ENCODE measurements around the gene TYROBP.
"Not testable (repeated sequence)": the region's sequence is repeated elsewhere in the genome, so short reads cannot be mapped to it uniquely, and the experiment has no call there.

The TYROBP gene

DNA sequence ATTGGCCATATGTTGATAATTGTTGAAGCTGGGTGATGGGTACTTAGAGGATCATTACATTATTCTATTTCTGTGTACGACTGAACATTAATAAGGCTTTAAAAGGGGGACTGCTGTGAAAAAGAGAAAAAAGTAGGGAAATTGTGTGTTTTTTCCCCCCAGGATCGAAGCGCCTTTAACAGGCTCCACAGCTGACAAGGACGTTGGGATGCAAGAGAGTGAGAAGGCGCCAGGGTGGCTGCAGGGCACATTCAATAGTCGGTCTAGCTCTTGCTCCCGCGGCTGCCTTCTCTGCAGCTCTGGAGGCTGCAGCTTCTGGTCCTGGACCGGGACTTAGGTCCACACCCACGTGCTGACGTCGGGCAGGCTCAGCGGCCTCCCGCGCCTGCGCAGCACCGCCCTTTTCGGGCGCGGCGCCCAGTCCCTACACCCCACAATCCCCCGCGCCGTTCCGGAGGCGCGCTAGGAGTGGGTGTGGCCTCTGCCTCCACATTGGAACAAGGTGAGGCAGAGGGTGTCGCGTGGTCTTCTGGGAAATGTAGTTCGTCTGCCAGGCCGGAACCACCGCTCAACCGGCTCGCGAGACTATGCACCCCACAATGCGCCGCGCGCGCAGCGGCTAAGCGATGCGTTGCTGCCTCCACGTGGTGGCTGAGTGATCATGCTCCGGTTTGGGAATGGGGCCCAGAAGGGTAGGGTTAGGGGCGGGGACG lies 23.2 kb upstream of the TYROBP start:
- peak; percentile 98 for DNase-seq

DNA sequence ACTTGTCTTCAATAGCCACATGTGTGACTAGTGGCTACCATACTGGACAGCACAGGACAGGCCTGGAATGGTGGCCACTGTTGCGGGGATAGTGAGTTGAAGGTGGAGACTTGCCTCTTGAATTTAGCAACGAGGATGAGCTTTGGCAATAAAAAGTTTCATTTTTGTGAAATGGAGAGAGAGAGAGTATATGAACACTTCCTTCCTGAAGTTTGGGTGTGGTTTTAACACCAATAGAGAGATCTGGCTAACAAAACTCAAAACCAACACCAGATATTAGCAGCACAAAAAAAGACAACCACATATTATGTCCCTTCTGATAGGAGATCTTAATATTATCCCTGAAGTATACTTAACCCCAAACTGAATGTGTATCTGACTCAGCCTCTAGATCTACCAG lies 21.8 kb upstream of the TYROBP start:
- no peak for DNase-seq

DNA sequence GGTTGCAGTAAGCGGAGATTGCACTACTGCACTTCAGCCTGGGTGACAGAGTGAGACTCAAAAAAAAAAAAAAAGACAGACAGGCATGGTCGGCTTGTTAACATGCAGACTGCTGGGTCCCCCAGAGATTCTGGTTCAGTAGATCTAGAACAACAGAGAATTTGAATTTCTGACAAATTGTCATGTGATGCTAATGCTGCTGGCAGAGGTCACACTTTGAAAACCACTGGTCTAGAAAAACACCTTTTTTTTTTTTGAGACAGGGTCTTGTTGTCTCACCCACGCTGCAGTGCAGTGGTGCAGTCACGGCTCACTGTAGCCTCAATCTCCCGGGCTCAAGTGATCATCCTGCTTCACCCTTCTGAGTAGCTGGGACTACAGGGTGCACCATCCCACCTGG lies 20.4 kb upstream of the TYROBP start:
- DNase-seq = no peak

DNA sequence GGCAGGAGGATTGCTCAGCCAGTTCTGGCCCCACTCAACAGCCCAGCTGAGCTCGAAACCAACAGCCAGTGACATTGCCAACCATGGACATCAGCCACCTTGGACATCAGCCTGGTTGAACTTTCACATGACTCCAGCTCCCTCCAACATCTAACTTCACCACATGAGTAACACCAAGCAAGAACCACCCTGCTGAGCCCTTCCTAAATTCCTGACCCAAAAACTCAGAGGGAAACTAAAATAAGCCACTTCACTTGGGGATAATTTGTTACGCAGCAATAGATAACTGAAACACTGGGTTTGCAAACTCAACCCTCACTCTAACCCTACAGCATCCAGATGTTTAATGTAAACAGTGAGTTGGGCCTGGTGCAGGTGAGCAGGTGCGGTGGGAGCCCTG lies 17.4 kb upstream of the TYROBP start:
- no peak for DNase-seq

DNA sequence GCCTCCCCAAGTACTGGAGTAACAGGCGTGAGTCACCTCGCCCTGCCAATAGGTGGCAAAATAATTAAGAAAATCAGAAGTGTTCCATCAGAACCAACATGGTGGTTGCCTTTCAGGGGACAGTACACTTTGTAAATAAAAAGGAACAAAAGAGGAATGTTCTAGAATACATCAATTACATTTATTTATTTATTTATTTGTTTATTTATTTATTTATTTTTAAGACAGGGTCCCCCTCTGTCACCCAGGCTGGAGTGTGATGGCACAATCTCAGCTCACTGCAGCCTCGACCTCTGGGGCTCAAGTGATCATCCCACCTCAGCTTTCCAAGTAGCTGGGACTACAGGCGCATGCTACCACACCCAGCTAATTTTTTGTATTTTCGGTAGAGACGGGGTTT lies 12.9 kb upstream of the TYROBP start:
- no peak for DNase-seq

DNA sequence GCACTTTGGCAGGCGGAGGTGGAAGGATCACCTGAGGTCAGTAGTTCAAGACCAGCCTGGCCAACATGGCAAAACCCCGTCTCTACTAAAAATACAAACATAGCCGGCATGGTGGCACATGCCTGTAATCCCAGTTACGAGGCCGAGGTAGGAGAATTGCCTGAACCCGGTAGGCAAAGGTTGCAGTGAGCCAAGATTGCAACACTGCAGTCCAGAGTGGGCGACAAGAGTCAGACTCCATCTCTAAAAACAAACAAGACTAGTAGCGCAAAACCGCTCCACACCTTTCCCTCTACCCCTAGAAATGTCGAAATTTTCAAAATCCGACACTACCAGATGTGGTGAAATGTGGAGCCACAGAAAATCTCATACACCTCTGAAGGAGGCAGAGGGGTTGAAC lies 11.2 kb upstream of the TYROBP start:
- DNase-seq = no peak

DNA sequence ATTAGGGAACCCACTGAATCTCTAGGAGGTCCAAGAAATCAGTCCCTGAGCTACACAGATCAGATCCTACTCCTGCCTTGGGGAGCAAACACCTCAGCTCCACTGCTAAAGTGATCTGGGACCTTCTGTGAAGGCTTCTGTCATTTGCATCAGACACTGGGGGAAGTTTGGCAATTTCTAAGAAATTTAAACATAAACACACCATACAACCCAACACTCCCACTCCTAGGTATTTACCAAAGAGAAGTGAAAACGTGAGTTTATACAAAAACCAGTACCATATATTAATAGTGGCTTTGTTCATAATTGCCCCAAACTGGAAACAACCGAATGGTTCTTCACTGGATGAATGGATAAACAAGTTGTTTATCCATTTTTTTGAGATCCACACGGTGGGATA lies 7.3 kb upstream of the TYROBP start:
- no peak for DNase-seq

DNA sequence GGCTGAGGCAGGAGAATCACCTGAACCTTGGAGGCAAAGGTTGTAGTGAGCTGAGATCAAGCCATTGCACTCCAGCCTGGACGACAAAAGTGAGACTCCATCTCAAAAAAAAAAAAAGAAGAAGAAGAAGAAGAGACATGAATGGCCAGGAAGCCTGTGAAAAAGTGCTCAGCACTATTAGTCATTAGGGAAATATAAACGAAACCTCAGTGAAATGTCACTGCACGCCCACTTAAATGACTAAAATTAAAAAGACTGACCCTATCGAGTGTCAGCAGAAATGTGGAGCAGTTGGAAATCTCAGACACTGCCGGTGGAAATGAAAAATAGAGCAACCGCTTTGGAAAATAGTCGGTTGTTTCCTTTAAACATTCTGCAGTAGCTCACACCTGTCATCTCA lies 5.5 kb upstream of the TYROBP start:
- DNase-seq = no peak

DNA sequence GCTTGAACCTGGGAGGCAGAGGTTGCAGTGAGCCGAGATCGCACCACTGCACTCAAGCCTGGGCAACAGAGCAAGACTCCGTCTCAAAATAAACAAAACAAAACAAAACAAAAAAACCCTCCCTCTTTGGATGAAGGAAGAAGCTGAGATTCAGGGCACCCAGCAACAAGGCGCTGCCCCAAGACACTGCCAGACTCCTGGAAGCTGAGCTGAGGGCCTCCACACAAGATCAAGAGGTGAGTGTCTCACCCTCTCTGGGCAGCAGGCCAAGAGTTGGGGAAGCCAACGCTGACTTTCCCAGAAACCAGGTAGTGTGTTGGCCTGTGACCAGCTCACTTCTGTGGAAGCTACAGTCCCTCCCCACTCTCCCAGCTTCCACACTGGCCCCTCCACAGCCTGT lies 3.7 kb upstream of the TYROBP start:
- DNase-seq = peak; percentile 58

DNA sequence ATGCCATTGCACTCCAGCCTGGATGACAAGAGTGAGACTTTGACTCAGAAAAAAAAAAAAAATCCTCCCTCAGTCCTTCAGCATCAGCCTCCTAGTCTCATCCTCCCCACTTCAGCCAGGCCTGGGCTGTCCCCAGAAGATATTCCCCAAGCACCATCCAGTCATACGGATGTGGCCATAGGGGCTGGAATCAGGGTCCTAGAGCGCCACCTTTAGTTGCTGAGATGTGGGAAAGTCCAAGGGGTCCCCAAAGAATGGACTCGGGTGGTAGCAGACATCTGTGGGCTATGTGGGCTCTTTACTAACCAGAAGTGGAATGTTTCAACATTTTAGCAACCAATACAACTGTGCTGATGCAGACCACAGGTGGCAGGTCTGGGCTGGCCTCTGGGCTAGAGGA lies 3.1 kb upstream of the TYROBP start:
- no peak for DNase-seq

DNA sequence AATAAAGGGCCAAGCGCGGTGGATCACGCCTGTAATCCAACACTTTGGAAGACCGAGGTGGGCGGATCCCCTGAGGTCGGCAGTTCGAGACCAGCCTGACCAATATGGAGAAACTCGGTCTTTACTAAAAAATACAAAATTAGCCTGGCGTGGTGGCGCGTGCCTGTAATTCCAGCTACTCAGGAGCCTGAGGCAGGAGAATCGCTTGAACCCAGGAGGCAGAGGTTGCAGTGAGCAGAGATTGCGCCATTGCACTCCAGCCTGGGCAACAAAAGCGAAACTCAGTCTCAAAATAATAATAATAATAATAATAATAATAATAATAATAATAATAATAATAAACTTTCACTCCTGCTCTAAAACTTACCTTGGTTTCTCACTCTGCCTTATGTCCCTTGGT lies 2.3 kb upstream of the TYROBP start:
- DNase-seq = not testable (repeated sequence)

DNA sequence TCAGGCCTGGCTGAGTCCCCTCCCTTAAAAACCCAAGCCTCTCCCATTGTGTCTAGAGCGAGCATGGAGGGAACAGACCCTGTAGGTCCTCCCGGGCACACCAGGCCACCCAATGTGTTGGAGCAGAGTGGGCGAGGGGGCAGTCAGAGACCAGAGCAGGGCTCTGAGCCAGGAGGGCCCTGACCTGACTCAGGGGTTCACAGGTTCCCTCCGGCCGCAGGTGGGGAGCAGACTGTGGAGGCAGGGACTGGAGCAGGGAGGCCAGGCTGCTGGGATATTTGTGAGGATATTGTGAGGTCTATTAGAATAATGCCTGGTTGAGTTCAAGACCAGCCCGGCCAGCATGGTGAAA lies 1.6 kb upstream of the TYROBP start:
- no peak for DNase-seq

DNA sequence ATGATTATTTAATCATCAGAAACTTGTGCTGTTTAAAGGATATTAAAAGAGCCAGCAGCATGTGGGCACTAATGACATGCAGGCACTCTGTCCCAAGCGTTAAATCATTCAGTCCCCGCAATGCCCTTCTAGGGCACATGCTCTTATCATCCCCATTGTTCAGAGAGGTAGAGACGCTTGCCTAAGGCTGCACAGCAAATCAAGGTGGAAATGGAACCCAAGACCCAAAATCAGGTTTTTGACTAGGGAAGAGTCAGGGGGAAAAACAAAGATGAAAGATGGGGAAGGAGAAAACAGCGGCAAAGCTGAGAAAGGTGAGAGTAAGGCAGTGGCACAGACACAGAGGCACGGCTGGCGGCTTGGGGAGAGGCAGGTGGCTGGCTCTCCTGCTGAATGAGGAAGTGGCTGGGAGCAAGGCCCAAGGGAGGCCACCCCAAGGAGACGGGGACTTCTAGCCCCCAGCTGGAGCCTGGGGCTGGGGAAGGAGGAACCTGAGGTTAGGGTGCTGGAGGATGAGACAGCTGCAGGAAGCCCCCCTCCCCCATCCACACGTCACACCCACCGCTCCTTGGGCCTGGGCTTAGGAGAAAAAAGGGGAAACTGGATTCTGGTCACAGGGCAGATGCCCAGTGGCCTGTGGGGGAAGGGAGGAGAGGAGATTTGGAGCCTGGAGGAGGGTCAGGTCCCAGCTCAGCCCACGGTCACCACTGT lies 1.0 kb upstream of the TYROBP start:
- no peak for DNase-seq

DNA sequence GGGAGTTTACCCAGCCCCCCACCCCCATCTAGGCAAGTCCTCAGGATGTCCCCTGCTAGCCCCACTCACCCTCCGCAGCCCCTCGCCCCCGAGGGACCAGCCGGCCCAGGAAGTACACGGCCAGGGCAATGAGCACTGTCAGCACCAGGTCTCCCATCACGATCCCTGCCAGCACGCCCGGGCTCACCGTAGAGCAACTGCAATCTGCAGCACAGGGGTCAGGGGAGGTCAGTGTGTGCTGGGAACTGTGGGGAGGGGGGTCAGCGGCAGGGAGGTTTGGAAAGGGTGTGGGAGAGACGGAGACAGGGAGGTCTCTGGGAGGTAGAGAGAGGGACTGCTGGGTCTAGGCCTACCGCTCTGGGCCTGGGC lies 734 bp downstream of the TYROBP start:
- DNase-seq = no peak

DNA sequence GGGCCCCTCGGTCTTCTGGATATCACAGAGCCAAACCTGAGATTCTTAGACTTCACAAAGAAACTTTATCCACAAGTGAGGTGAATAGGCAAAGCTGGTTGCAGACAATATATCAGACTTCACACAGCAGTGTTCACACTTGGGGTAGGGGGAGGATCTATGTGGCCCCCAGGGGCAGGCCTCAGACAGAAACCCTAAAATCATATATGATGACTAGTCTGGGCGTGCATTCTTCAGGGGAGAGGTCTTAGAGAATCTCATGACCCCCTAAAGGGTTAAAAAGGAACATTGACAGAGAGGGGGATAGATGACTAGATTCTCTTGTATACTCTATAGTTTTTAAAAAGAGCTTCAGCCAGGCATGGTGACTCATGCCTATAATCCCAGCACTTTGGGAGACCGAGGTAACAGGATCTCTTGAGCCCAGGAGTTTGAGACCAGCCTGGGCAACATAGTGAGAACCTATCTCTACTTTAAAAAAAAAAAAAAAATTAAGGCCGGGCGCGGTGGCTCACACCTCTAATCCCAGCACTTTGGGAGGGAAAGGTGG lies 2.8 kb downstream of the TYROBP start:
- DNase-seq = no peak

DNA sequence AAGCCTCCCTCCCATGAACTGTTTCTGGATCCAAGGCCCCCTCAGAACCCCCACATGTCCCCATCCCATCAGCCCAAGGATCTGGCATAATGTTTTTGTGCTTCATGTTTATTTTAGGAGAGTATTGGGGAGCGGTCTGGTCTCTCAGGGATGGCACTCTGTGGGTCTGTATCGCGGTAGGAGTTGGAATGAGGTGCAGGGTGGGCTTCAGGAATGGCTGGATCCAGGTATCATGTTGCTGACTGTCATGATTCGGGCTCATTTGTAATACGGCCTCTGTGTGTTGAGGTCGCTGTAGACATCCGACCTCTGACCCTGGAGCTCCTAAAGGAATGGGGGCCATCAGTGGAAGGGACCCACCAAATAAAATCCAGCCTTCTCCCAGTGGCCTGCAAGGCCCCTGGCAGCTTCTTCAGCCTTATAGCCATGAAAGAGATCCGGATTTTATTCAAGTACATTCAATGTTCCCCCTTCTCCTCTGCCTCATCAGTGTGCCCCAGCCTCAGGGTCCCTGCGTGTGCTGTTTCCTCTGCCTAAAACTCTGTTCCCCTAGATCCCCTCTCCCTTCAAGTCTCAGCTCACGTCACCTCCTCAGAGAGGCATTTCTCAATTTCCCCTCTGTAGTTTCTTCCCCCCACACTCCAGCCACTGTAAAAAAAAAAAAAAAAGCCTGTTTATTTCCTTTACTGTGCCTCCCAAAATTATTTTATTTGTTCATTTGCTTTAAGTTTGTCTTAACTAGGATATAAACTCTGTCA lies 3.6 kb downstream of the TYROBP start:
- no peak for DNase-seq

DNA sequence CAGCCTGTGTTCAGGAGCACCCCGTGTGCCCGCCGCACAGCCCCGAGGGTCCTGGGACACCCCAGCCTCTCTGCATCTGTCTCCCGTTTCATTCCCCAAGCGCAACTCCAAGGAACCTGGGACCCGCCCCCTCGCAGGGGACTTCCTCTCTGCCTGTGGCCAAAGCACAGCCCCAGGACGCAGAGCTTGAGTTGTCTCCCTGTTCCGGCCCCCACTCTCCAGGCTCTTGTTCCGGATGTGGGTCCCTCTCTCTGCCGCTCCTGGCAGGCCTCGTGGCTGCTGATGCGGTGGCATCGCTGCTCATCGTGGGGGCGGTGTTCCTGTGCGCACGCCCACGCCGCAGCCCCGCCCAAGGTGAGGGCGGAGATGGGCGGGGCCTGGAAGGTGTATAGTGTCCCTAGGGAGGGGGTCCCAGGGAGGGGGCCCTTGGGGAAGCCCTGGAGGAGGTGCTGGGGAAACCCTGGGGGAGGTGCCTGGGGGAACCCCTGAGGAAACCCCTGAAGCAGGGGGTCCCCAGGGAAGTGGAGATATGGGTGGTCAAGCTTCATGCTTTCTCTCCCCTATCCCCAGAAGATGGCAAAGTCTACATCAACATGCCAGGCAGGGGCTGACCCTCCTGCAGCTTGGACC lies 4.4 kb downstream of the TYROBP start:
- DNase-seq = no peak

DNA sequence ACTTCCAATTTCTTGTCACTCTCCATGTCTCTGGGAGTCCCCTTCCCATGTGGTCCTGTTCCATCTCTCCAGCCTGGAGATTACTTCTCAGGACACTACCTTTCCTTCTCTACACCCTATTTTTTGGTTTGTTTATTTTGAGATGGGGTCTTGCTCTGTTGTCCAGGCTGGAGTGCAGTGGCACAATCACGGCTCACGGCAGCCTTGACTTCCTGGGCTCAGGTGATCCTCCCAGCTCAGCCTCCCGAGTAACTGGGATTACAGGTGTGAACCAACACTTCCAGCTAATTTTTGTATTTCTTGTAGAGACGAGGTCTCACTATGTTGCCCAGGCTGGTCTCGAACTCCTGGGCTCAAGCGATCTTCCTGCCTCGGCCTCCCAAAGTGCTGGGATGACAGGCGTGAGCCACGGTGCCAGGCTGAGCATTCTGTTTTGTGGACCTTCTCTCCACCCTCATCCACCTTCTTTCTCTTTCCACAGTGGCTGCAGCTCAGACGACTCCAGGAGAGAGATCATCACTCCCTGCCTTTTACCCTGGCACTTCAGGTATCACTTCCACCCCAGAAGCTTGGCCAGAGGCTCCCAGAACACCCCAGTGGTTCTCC lies 5.1 kb downstream of the TYROBP start:
- DNase-seq = no peak

DNA sequence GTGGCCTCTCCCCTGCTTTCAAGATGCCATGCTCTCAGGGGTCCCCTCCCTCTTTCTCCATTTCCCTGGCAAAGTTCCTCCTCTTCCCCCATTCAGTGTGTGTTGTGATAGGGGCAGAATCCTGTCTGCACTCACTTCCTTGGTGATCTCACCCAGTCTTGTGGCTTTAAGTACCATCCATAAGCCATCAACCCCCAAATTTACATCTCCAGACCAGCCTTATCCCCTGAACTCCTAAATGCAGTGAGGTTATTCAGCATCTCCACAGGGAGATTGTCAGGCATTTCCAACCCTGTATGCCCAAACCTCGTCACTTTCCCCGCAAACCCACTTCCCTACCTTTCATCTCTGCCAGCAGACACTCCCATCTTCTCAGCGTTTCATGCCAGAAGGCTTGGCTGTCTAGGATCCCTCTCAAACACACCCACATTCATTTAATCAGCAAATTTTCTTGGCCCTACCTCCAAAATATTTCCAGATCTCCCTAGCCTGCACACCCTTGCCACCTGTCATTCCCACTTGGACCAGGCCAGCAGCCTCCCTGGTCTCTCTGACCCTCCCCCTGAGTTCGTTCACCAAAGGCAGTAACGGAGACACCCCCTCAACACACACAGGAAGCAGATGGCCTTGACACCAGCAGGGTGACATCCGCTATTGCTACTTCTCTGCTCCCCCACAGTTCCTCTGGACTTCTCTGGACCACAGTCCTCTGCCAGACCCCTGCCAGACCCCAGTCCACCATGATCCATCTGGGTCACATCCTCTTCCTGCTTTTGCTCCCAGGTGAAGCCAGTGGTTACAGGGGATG lies 6.0 kb downstream of the TYROBP start, which contains the start of gene HCST:
TSS of gene HCST (plus strand) at position 676 of the 808 bp plus-strand sequence. CDS start at position 741, 65 bp downstream.
- DNase-seq = peak; percentile 83

DNA sequence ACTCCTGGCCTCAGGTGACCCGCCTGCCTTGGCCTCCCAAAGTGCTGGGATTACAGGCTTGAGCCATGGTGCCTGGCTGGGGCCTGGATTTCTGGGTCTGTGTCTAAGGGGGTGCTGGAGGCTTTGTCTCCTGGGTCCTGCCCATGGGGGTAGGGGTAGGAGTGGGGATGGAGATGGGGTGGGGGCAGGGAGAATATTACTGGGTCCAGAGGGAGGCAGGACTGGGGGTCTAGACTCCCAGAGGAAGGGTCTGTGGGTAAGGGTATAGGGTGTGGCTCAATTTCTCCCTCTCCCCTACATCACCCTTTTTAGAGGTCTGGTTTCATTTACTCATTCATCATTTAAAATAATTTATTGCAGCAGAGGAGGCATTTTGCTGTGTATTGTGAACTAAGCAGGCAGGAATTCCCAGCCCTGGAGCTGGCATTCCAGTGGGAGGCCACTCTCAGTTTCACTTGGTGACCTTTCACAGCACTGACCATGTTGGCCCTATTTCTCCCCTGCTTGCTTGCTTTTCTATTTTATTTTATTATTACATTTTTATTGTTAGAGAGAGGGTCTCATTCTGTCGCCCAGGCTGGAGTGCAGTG lies 6.9 kb downstream of the TYROBP start:
- DNase-seq = peak; percentile 55

DNA sequence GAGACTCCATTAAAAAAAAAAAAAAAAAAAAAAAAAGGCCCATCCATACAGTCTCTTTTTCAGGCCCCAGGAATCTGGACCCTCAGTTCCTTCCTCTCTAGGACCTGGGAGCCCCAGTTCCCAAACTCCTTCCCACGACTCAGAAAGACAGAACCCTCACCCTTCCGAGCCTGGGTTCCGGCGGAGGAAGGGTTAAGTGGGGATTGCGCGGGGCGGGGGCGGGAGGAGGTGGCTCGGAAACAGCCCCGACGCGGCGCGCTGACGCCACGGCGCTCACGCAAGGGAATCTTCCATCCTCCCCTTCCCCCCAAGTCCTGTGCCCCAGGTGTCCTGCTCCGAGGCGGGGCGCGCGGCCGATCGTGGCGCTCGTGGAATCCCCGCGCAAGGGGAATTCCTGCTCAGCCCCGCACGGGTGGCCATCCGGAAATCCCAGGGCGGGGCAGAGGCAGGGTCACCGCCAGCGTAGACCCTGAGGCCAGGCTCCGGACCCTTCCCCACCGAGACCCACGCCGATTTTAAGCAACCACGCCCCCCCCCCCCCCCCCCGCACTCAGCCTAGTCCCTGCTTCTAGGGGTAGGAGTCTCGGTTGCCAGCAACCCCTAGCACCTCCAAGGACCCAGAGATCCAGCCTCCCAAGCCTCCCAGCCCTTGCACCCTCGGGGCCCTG lies 8.4 kb downstream of the TYROBP start:
- DNase-seq = peak; percentile 81

Data from NCI-H226 (cell line).